Measurements from ENCODE around the gene DNER.
"Not testable (repeated sequence)": the region's sequence is repeated elsewhere in the genome, so short reads cannot be mapped to it uniquely, and the experiment has no call there.

Gene DNER

DNA sequence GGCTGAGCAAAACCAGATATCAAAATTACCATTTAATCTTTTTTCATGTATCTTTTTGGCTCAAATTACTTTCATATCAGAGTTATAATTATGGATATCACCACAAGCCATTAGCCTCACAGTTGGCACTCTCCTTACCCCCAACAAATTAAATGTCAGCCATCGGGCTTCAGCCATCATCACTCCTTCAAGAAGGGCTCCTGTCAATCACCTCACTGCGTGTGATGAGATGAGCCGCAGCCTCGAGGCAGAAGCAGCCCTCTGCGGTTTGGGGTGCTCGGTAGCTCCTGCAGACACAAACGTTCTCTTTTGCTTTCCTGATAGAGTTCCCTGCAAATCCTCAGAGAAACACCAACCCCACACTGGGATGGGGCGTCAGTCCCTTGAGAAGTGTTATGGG lies 94.1 kb downstream of the DNER start:
- DNase-seq = no peak

DNA sequence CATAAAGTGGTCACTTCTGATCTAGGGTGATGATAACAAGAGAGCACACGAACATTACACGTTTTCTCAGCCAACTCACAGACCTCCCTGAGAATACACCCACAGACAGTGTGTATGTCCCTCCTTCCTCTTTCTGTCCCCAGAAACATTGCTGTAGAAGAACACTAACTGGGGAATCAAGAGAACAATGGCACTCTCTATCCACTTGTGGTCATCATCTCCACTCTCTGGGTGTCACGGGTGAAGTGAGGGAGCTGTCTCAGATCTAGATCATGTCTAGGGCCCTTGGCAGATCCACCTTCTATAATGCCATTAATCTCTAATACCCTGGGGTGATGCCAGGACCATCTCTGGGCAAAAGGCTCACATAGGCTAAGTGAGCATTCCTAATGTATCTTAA lies 97.9 kb downstream of the DNER start:
- DNase-seq = no peak

DNA sequence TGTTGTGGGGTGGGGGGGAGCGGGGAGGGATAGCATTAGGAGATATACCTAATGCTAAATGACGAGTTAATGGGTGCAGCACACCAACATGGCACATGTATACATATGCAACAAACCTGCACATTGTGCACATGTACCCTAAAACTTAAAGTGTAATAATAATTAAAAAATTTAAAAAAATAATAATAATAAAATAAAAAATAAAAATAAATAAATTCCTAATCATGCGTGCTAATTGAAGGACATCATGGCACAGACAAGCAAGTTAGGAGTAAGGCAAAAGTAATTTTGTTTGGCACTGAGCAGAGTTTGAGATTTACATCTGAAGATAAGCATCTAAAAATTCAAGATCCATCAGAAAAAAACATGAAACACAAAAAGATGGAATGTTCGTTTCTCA lies 100.3 kb downstream of the DNER start:
- not testable (repeated sequence) for DNase-seq

DNA sequence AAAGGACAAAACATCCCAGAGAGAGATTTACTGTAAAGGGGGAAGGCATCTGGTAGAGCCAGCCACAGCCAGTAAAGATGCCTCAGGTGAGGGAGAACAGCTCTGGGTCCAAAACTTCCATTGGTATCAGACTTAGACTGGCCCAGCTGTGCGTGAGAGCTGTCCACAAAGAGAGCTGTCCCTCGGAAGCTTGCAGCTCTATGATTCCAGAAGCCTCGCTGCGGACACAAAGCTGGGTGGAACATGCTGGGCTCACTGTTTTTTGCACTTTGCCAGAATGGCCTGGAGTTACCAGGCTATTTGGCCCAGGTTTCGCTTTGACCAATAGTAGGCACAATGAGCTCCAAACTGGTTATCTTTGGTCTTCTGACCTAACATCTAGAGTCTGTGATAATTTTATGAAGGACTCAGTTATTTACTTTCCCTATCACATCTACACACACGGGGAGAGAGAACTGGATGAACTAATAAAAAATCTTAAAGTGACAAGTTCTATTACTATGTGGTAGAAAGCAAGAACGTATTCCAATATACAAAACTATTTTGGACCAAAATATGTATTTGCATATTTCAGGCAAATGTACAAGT lies 101.9 kb downstream of the DNER start:
- DNase-seq = no peak

DNA sequence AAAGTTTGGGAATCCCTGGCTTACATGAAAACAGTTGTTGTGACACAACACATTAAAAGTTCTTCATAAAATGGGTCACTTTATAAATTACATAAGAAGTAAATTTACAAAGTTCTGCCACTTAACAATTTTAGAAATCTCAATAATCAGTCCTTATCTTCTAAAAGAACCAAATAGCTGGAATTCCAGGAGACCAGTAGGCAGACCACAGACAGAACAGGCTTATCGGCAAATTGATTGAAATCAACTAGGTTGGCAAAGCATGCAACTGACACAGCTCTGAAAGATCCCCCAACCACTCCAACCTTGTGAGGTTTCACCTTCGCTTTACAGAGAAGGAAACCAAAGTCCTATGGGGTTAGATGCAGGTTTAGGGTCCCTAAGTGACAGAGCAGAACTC lies 103.0 kb downstream of the DNER start:
- DNase-seq = no peak

DNA sequence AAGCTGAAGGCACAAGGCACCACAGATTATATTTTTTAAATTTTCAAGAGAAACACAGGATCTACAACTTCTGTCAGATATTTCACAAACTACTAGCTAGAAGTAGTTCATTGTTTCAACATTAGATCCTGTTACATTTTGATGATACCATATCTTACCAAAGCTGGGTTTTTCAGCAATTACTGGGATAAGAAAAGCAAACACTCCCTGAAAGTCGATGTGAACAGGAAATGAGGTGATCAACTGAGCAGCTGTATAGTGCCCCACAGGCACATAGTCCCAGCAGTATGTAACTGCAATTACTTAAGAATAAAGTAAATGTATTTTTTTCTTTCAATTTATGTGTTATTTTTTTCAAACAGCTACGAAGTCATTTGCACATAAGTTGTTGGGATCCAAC lies 103.5 kb downstream of the DNER start:
- no peak for DNase-seq

DNA sequence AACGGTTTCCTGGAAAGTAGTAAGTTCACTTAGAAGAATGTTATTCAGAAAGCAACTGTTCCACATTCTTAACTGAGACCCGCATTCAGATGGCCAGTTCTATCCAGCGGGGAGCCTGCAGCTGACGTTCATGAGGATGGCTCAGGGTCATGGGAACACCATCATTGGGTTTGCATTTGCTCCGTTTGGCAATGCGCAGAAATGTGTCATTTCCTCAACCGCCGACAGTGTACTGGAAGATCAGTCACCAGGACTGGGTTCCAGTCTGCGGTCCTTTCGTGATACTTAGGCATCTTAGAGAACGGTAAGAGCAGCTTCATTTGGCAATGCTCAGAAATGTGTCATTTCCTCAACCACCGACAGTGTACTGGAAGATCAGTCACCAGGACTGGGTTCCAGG lies 104.0 kb downstream of the DNER start:
- DNase-seq = no peak

DNA sequence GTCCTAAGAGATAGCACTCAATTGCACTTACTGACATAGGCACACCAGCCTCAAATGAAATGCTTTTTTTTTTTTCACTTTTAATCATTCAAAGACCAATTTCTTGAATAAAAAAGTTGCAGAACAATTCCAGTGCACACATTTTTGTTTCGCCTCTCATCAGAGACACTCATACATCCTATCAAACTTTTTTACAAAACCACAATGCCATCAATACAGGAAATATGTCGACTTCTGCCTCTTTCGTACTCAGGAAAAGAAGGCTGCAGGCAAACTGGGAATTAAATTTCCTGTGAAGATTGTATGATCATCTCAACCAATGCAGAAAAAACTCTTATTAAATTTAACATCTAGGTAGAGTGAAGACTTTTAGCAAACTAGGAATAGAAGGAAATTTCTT lies 112.4 kb downstream of the DNER start:
- DNase-seq = no peak

DNA sequence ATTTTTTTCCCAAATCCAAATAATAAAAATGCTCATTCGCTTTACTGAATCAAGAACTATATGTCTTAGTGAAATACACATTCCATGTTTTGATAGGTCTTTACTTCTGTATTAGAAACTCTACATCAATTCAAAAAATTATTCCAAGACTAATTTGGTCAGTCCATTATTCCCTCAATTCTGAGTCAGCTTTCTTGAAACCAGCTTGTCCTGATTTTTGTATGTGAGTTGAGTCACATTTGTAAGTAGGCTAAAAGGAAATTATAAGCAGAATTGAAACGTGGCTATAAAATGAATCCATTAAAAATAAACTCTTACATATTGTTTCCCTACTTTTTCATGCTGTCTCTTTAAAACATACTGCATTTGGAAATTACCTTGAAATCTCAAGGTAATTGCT lies 113.0 kb downstream of the DNER start:
- no peak for DNase-seq

DNA sequence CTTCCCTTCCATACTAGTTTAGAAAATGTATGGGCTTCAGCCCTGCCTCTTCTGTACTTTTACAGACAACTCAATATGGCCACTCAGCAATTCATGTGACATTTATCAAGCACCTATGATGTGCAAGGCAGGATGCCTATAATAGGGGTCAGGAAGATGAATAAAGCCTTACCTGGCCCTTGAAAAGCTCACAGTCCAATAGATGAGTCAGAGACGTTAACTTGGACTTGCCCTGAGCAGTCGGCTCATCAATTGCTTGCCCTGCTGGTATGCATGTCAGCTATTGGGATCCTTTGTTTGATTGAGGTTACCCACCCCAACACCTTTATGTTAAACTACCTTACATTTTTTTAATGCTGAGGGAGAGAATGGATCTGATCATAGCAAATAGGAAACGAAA lies 116.1 kb downstream of the DNER start:
- DNase-seq = no peak

DNA sequence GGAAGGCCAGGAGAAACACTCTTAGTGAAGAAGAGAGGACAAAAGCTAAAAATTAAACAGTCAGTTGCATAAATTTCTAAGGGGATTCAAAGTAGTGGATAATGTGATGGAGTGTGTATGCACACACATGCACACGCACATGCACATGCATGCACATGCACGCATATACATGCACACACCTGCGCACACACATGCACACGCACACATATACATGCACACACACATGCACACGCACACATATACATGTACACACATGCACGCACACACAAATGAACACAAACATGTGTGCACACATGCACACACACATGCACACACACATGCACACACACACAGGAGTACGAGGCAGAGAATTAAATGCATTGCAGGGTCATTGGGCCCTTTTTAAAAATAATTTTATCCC lies 117.6 kb downstream of the DNER start:
- no peak for DNase-seq

DNA sequence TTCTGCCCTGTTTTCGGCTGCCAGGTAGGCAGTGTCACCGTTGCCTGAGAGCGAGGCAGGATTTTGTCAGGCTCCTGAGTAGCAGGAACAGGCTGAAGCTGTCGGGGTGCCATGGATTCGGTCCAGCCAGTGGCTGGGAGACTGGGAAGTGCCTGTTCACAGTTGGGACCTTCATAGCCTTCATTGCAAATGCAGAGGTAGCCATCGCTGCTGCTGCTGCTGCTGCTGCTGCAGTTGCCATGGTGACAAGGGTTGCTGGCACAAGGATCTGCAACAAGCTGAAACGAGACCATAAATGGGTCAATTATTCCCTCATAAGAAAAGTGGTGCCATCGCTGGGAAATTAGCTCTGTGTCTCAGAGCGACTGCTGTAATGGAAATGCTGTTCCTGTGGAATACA lies 122.7 kb downstream of the DNER start:
- DNase-seq = no peak

DNA sequence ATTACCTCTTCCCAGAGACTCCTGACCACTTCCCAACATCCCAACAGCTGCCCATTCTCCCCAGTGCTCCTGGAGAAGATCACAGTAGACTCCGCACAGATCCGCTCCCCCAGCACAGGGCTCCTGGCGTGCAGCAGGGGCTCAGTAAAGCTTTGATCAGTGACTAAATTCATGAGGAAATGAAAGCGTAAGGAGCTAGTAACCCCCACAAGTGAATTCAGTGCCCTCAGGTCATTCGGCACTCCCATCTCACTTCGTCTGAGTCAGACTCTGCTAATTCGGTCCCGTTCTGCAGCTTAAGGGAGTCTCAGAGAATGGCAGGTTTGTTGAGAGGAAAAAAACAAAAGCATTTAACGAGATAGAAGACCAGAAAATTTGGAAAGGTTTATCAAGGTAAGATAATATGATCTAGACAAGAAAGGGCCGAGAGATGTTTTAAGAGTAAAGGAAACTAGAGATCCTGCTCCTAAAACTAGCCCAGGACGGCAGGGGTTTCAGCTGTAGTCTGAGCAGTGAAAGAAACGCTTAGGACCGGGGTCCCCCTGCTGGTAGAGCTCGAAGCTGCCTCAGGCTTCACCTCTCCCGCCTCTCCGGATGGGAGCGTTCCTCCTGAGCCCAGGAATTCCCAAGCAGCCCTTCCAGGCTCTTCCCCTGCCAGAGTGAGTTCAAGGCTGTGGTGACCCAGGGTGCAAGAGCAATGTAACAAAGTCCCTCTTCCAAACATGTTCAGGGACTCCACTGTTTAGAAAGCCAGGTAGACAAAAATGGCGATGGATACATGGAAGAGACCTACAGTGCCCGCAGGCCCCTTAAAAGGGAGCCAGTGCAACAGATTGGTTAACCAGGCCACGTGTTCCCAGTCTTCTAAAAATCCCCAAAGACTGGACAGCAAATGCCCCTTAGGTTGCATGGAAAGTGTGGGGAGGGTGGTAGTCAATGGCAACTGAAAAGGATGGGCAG lies 127.3 kb downstream of the DNER start:
- no peak for DNase-seq

DNA sequence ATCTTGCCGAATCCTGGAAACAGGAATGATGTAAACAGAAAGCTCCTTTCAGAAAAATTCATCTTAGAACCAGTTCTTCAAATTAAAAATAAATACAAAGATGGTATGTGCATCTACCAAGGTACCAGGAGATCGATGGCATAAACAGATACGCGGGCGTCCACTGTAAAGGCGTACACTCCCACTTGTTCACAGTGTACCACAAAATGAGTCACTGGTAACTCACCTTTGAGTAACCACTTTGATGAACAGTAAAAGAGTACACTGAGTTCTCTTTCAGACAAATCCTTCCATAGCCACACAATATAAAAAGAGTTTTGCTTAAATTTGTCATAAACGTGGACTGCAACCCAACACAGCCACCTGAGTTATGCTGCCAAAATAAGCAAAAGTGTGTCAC lies 128.3 kb downstream of the DNER start:
- no peak for DNase-seq

DNA sequence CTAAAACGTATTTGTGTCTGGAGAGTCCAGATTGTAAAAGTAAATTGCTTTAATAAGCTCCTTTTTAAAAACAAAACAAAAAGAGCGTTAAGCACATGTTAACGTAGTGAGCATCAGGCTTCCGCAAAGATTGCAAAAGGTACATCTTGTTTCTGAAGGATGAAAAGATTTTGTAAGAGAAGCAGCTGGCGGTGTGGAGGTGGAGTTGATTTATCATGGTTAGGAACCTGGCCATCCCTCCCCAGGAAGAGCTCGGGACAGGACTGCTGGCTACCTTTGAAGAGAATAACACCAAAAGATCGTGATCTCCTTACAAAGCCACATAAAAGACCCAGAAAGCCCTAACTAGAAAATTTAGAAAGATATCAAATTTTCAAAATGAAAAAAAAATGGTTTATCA lies 132.2 kb downstream of the DNER start:
- DNase-seq = no peak

DNA sequence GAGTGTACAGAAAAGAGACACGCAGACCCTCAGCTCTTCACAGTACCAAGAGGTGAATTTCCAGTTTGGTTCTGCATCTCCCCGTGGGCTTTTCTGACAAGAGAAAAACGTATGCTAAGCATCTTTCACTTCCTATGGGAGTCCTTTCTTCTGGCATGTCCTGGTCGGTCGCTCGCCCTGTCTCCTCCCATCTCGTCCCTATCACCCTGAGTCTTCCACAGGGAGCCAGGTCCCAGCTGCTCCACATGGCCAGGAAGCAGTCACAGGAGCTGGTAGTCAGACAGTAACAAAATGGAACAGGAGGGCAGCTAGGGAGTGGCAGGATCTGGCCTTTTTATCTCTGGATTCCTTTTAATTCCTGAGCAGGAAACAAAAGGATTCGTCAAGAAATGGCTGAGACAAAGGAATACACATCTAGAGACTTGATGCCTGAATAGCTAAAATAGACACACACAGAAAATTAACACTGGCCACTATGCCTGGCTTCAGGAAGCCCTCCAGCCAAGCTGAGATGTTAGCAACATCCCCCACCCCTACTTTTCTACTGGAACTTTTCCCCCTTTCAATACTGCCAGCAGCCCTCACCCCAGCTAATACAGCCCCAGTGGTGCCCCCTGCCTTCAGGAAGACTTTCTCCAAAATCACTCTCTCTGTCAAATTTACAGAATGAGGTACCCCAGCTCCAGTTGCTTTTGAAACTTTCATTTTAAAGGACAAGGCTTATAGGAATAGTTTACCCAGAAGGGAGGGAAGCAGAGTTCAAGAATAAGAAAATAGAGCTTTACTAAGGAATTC lies 136.1 kb downstream of the DNER start:
- DNase-seq = no peak

DNA sequence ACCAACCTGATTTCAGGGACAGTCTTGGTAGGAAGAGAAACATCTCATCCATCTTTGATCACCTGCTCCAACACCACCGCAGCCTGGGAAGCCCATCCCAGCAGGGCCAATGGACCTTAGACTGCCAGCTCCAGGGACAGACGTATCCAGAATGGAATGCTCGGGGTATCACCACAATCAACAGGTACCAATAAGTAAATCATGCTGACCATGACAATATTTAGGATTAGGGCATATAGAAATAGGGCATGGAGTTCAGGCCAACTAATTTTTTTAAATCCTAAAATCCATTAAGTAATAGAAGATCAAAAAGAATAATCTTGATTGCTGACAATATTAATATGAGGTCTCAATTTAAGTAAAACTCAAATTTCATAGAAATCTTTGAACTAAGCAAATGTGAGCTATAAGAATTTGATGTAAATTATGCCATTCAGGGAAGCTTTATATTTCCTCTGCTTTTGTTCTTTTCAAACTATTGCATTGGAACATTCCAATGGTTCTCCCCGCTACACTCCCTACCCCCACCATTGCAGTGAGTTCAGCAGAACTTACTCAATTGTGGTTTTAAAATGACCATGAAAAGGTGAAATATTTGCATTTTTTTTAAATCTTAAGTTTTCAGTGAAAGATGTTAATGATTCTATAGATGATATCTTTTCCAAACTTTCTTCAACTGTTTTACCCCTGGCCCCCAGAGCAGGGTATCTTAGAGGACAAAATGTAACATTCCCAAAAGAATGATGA lies 138.6 kb downstream of the DNER start:
- DNase-seq = no peak

DNA sequence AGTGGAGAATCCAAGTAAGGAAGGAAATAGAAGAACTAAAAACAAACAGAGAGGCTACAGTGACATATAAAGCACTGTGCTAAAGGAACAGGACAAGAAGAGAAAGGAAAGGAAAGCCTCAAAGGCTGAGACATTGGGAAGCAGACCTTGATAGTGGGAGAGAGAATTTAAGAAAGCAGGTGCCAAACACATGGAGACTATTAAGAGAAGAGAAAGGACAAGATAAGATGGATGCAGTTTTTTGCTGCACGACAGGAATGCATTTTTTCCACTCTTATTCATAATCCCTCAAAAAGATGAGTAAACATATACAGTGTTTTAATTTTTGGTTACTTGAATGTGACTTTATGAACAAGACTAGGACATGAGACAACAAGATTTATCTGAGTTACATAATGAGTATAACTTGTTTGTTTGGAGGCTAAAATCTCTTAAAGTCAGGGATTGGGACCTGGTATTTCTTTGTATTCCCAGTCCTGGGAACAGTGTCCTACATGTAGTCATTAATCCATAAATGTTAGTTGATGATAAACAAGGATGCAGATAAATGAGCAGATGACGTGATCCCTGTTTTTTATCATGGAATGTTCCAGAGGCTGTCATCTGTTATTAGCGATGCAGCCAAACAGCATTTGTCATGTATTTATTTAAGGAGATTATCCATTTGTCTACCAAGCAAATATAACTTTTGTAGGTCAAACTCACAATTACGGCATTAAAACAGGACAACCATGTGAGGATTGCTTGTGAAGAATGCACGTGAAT lies 141.7 kb downstream of the DNER start:
- DNase-seq = no peak

DNA sequence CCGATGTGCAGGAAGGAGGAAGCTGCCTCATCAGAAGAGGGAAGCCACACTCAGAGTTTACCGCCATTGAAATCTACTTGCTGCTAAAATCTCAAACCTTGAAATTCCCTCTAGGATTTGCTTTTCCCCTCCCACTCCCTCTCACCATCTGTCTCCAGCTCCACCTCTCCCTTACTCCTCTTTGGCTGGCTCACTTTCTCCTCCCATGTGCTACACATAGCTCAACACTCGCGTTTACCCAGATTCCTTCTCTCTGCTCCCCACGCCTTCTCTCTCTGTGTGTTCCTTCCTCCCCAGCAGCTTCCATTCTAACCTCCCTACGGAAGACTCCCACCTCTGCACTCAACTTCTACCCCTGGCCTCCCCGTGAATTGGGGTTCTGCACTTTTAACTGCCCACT lies 143.1 kb downstream of the DNER start:
- no peak for DNase-seq

DNA sequence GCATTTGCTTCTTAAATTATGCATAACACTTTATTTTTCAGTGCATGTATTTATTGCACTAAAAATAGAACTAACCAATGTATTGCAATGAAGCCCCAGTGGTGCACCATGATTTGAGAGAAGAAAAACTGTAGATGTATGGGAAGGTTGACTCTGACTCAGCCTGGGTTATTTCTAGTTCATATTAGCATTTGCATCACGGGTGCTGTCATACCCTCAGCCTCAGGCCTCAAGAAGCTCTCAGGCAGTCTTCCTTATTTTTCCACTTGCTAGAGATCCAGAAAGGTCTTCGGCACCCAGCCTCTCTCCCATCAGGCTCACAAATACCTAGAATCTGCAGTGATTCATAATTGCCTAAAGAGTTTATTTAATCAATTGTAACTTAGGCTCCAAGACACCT lies 148.0 kb downstream of the DNER start:
- DNase-seq = no peak

DNA sequence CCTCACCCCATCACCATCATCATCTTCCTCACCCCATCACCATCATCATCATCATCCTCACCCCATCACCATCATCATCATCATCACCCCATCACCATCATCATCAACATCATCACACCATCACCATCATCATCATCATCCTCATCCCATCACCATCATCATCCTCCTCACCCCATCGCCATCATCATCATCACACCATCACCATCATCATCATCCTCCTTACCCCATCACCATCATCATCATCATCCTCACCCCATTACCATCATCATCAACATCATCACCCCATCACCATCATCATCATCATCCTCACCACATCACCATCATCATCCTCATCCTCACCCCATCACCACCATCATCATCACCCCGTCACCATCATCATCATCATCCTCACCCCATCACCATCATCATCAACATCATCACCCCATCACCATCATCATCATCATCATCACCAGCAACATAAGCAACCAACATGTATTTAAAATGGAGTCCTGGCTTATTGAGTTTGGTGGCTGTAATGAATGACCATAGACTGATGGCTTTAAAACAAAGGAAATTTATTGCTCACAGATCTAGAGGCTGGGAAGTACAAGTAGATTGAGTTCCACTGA lies 150.0 kb downstream of the DNER start:
- no peak for DNase-seq

DNA sequence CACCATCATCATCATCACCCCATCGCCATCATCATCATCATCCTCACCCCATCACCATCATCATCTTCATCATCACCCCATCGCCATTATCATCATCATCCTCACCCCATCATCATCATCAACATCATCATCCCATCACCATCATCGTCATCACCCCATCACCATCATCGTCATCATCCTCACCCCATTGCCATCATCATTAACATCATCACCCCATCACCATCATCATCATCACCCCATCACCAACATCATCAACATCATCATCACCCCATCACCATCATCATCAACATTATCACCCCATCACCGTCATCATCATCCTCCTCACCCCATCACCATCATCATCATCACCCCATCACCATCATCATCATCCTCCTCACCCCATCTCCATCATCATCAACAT lies 151.0 kb downstream of the DNER start:
- no peak for DNase-seq
